GM19023 (cell line): ENCODE data around the gene EPHB6.

Experiments used
- ATAC-seq: cut with Tn5 transposase; IDR thresholded peaks from one replicate; pipeline ENCODE4 v1.9.1; 2021; ENCODE audit warnings: mild to moderate bottlenecking, moderate library complexity; ENCODE audit not compliant: unreplicated experiment

EPHB6 gene

DNA sequence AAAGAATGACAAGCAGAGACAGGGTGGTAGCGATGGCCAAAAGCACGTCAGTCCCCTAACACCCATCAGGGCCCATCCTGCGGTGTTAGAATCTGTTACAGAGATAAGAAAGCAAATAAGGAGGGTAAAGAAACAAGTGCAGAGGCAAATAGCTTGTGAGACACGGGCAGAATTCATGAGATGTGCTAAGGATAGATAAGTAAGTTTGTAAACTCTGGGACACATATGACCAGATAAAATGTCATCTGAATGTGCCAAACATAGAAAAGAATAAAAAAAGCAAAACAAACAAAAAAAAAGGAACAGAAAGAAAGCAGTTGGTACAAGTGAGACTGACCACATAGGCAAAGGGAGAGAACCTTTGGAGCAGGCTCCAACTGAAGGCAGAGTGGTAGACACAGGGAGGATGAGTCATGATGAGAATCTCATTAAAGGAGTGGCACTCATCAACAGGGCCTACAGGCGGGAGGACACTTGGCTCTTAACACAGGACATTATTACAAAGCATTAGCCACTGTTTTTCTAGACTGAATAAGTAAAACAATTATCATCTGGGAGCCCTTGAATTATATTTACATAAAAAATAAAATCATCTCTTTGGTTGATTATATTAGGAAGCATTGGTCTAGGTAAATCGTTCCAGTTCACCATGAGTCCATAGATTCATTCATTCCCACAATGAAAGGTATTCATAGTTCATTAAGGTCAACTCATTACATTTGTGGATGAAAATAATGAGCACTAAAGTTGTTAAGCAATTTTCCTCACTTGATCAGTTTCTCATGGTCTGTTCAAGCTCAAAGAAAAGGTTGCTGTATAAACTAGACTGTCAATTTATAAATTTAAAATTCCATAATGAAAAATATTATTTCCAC lies 21.5 kb upstream of the EPHB6 start:
- peak; percentile 75 for ATAC-seq

GRCh38 chr7:142835487-142835886 lies 19.4 kb upstream of the EPHB6 start:
- ATAC-seq = no peak

GRCh38 chr7:142836426-142836825 lies 18.4 kb upstream of the EPHB6 start:
- no peak for ATAC-seq

DNA sequence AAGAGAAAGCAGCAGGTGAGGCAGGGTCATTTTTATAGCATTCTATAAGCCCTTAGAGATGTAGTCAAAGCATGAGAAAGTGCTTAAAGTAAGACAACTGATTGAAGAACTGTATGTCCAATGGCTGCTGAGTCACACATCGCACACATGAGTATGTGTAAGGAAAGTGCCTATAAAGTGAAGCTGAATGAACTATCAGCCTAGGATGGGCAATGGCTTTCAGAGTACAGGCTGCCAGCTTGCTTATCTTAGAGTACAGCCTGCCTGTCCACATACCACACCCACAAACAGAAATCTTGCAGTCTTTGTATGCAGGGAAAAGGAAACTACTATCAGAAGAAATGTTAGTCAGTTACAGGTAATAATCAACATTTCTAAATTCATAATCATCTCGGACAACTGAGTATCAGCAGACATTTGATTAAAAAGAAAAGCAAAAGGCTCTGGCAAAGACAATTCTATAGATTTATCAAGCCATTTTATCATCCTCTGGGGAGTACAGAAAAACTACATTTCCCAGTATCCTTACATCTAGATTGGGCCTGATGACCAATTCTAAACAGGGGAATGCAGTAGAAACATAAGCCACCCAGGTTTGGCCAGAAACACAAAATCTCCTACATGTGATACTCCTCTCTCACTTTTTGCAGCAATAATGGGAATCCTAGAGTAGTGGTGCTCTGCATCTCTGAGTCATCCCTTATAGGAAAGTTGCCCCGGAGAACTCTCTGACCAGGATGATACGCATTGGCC lies 16.2 kb upstream of the EPHB6 start:
- no peak for ATAC-seq

DNA sequence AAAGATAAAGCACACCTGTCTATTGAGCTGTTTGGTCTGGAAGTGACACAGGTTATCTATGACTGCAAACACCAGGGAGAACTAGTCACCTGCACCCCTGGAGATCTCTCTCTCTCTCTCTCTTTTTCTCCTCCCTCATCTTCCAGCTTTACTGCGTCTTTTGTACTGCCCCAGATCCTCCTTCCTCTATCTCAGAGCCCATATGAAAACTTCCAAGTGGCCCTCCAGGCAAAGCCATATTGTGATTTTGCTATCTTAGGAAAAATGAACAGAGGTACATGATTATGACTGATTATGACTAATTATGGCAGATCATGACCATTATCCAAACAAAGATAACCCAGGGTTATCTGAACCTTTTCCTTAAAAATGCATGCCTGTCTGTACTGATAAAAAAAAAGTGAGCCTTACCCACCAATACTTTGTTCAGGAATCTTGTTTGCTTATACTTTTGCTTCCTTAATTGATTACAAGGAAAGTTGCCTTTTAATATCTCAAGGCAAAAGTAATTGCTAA lies 12.6 kb upstream of the EPHB6 start:
- ATAC-seq = no peak

DNA sequence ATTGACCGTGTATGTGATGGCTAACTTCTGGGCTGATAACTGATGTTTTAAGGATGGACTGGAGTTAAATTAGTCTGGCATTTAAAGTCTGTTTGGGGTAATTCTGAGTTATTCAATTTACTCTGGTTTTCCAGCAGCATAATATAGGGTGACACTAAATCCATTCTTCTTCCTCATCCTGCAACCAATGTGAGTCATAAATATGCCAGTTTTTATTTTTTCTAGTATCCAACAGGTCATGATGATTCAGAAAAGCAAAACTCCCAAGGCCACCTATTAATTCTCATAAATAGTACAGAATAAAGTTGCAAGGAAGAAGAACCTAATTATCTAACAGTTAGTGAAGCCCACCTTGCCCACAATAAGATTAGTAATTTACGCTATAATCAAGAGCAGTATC lies 7.5 kb upstream of the EPHB6 start:
- no peak for ATAC-seq

- ATAC-seq = no peak
Measured at GRCh38 chr7:142851269-142851668, 3.6 kb upstream of the EPHB6 start.

GRCh38 chr7:142851919-142852318 lies 3.0 kb upstream of the EPHB6 start:
- ATAC-seq = no peak

DNA sequence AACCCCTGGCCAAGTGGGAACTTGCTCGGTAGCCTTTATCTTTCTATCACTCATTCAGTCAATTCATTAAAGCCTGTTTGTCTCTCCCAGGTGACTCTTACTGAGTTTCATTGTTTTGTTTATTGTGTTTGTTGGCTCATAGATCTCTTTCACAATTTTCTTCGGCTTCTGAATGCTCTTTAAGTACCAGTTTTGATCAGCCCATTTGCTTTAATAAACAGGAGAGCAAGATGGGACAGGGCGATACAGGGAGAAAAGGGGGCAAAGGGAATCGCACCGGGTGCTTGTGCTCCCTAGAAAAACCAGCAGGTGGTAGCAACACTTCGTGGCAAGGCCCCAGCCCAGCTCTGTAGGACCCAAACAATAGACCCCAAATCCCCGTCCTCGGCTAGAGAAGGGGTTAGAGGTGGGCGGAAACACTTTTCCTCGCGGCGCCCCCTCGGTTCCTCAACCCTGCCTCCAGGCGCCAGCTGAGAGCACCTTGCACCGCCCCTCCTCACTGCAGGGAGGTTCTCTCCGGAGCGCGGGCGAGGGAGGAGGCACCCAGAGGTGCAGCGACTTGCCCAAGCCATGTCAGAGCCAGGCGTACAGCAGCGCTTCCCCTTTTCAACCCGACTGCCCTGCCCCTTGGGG lies 1.0 kb upstream of the EPHB6 start:
- peak; percentile 81 for ATAC-seq

- ATAC-seq = no peak
Measured at GRCh38 chr7:142855114-142855743, 353 bp downstream of the EPHB6 start.

DNA sequence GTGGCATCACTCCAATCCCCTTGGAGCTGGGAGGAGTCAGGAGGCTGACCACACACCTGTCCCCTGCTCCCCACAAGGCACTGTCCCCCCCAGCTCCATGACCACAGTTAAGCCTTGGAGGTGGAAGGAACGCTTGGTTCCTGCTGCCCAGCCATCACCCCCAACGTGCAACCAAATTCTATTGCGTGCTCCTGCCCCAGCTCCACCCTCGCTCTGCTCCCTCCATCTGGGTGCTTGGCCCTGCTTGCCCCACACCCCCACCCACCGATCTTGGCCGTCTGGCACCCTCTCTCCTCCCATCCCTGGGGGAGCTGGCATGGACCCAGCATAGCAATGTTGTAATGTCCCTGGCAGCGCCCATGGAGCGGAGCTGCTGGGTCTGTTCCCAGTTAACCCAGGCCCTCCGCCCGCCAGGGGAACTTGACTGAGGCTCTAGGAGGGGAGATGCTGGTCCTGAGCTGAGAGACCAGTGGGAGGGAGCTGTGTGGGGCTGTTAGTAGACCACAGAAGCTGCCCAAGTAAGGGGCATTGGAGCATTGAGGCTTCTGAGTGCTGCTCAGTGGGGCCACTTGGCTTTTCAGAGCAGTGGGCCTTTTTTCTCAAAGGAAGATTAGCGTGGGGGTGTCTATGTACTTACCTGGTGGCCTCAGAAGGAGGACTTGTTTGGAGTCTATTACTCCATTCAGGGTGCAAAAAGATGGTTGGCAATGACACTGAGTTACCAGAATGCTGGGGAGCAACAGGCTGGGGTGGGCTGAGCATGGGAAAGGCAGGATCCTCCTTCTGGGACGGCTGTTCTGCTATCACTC lies 1.1 kb downstream of the EPHB6 start:
- ATAC-seq = no peak

GRCh38 chr7:142856565-142857245 lies 1.8 kb downstream of the EPHB6 start:
- ATAC-seq = no peak

DNA sequence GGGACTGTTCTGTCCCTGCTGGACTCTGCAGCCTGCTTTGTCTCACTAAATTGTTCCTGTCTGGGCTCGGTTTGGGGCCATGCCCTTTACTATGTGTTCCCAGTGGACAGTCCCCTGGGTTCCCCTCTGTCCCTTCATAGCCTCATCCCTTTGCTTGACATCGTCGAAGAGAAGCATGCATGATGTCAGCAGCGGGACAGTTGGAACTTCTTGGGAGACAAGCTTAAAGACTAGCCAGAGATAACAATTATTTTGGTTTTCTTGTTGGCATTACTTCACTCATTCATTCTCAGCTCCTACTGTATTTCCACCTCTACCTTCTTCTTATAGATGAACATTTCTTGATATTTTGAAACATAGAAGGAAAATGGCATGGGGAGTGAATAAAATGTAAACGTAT lies 2.7 kb downstream of the EPHB6 start:
- ATAC-seq = no peak

- no peak for ATAC-seq
Measured at GRCh38 chr7:142859411-142859810, 4.5 kb downstream of the EPHB6 start.

GRCh38 chr7:142859829-142860228 lies 5.0 kb downstream of the EPHB6 start:
- ATAC-seq = no peak

- ATAC-seq = no peak
Measured at GRCh38 chr7:142860968-142861367, 6.1 kb downstream of the EPHB6 start.

GRCh38 chr7:142862351-142862750 lies 7.5 kb downstream of the EPHB6 start:
- no peak for ATAC-seq

- no peak for ATAC-seq
Measured at GRCh38 chr7:142862786-142863400, 8.0 kb downstream of the EPHB6 start.
